ENCODE measurements around the gene IGFBP7. TPM values are rescaled to one million over a fixed set of nuclear protein-coding genes. Genes with fewer than 3 reads are reported as not detected.

Gene IGFBP7
- total RNA-seq, 2 experiments from 2014 or later, result not detected

DNA sequence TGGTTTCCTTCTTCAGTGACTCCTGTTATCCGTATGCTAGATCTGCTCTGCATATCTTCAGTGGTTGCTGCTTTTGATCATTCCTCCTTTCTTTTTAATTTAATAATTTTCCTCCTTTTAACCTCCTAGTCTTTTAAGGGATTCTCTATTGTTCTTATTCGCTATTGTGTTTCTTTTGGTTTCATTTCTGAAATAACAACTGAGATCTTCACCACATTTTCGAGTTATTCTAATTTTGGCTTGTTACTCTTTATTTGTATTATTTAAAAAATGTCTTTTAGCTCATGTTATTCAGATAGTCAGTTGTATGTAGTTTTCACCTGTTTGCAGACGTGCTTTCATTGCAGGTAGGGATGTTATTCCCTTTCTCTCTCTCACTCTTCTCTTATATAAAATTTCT is 24.9 kb downstream of the IGFBP7 start:
- H3K27me3 Mint-ChIP-seq, result peaks cover 17% of the 10 kb centered on the region
- DNase-seq, result no peak
- H3K4me1 Mint-ChIP-seq, result no peaks in the 10 kb centered on the region
- ChIA-PET CTCF (no interaction called here), POLR2A (no interaction called here)
- H3K4me3 Mint-ChIP-seq, result no peak overlapping the region
- H3K27ac Mint-ChIP-seq, result no peak overlapping the region
- H3K36me3 Mint-ChIP-seq (ENCODE audit: low read depth), result no peaks in the 10 kb centered on the region
- H3K9me3 Mint-ChIP-seq, result no peaks in the 10 kb centered on the region

DNA sequence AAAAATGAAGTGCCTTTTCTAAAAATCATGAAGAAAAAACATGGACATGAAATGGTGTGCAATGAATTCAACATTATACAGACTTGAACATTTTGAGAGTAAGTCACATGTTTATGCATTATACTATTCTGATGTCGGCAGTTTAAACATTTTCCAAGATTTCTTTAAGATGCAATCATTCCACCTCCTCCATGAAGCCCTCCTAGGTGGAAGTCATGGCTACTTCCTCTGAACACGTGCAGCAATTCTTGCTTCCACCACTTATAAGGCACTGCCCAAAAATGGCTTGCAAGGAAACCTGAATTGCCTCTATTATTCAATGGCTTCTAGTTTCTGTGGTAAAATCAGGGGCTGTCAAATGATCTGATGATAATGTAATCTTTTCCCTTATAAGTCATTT is 25.8 kb downstream of the IGFBP7 start:
- POLR2A ChIA-PET, result no interaction called here
- Mint-ChIP-seq H3K36me3 (ENCODE audit: low read depth) (no peaks in the 10 kb centered on the region), H3K27me3 (peaks cover 10% of the 10 kb centered on the region), H3K27ac (no peak overlapping the region), H3K4me3 (no peak overlapping the region), H3K9me3 (no peaks in the 10 kb centered on the region), H3K4me1 (no peaks in the 10 kb centered on the region)
- CTCF ChIA-PET, result no interaction called here
- DNase-seq, result no peak

DNA sequence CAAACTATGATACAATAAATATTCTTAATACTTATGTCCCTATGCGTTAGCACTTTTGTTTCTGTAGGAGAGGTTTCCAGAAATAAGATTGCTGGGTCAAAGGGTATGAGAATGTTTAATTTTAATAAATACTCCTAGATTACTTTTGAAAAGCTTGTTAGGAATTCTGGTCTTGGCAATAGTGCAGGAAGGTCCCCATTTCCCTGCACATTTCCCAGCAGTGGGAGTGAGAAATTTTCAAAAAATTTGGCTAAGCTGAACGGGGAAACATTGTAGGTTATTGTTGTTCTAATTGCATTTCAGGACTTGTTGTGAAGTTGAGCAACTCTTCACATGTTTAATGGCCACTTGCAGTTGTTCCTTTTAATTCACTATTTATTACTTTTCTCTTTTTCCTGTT is 27.1 kb downstream of the IGFBP7 start:
- no peak overlapping the region for H3K27ac Mint-ChIP-seq
- no peaks in the 10 kb centered on the region for H3K36me3 Mint-ChIP-seq (ENCODE audit: low read depth)
- ChIA-PET CTCF (interaction anchor here (0.9 kb wide), 1 partner anchor 9 kb away, joined by 3 read pairs; no protein-coding TSS in a partner anchor), POLR2A (no interaction called here)
- no peaks in the 10 kb centered on the region for H3K4me1 Mint-ChIP-seq
- no peak for DNase-seq
- no peaks in the 10 kb centered on the region for H3K9me3 Mint-ChIP-seq
- no peak overlapping the region for H3K4me3 Mint-ChIP-seq
- peaks cover 12% of the 10 kb centered on the region for H3K27me3 Mint-ChIP-seq

DNA sequence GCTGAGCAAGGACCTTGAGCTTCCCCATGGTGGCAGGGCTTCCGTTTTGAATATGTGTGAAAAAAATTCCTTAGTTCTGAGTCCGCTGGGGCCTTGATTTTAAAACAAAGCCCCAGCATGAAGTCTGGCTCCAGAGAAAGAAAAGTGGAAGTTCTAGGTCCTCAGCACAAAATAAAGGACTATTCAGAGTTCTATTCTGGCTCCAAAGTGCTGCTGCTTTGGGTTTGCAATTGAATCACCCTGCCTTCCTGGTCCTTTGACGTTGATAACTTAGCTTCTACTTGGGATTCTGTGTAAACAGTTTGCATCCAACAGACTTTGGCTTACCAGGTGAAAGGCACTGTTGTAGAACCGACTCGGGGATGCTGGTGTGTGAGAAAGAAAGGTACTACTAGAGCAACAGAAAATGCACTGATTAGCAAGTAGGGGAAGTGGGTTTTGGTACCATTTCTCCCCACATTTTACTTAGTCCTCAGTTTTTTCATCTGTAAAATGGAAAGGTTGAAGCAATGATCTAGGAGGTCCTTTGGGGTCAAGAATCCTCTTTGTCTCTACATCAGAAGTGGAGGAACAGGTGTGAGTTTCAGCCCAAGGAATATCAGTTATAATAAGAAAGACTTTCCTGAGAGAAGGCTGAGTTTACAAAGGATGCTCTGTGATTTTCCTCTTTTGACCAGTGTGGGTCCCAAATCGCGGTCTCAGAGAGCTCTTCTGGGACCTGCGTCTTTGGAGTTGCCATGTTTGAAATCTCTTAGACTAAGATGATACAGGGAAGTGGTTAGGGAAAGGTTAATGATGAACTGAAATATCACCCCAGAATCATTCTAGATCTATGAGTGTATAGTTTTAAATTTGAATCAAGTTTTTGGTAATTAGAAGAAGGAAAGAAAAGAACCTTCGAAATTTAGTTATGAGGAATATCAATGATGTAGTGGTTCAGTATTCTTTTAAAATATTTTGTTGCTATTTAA is 28.2 kb downstream of the IGFBP7 start:
- Mint-ChIP-seq H3K9me3 (no peaks in the 10 kb centered on the region), H3K4me1 (no peaks in the 10 kb centered on the region), H3K36me3 (ENCODE audit: low read depth) (no peaks in the 10 kb centered on the region), H3K4me3 (no peak overlapping the region), H3K27me3 (peaks cover 12% of the 10 kb centered on the region), H3K27ac (no peak overlapping the region)
- POLR2A ChIA-PET, result no interaction called here
- CTCF ChIA-PET, result no interaction called here
- DNase-seq, result no peak

DNA sequence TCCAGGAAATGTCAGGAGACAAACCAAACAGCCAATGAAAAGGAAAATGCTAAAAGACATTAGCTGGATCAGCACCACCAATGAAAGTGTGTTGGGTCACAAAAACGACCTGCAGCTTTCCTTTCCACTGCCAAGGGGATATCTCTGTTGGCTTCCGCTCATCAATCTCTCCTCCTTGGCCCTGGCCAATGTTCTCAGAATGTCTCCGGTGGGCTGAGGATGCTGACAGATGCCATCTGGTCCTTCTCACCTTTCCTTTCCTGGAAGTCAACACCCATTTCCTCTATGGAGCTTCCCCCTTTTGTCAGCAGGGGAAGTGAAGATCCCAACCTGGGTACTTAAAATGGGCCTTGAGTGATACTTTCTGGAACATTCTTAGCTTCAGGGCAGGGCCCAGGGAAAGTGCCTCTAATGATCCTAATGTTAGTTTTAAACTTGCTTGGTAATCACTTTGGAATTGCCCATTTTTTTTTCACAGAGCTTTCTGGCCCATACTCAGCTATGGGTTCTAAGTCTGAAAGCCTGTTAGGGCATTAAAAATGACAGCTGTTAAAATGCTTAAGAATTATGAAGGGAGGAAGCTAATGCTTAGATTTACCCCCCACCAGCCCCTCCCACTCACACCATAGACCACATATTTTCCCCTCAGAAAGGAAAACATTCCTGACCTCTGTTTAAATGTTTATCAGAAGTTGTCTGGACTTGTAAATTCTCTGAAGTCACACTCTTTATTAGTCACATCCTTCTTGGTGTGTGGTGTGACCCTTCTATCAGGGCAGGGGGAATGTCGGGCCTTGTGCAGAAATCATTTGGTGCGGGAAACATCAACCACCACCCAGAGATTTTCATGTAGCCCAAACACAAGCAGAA is 29.2 kb downstream of the IGFBP7 start:
- no peak overlapping the region for H3K27ac Mint-ChIP-seq
- ChIA-PET CTCF (no interaction called here), POLR2A (no interaction called here)
- no peaks in the 10 kb centered on the region for H3K9me3 Mint-ChIP-seq
- H3K4me3 Mint-ChIP-seq, result no peak overlapping the region
- no peak for DNase-seq
- H3K36me3 Mint-ChIP-seq (ENCODE audit: low read depth), result no peaks in the 10 kb centered on the region
- H3K4me1 Mint-ChIP-seq, result no peaks in the 10 kb centered on the region
- peaks cover 12% of the 10 kb centered on the region for H3K27me3 Mint-ChIP-seq

DNA sequence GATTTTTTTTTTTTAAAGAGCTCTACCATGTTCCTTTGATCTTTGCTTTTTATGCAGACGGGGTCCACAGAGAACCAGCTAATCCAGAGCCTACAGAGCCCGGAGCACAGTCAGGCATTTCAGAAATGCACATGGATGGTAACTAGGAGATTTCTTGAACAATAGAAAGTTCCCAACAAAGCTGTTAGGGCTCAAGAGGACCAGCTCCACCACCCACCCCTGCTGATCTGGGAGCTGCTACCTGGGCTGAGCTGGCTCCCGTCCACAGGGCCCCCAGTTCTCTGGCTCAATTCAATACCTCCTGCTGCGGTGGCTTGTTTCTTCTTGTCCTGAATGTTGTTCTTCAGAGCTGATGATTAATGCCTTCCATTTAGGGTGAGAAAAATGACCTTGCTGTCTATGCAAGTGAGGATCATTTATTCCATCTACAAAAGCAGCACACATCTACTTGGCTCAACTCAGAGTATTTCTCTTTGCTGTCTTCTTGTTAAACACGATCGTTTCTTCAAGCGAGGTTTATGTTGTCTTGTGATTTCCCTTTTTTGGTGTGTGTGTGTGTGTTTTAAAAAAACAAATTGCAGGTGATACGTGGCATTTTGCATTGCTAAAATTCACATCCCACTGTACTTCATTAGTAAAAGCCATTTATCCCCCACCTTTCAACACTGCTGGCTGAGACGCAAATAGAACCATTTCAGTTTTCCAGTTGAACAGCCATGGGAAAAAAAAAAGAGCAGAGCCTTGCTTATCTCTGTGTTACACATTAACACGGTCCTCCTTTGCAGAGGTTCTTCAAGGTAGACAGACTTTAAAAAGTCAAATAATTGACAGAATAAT is 31.3 kb downstream of the IGFBP7 start:
- ChIA-PET POLR2A (no interaction called here), CTCF (no interaction called here)
- Mint-ChIP-seq H3K27ac (no peak overlapping the region), H3K27me3 (peaks cover 4% of the 10 kb centered on the region), H3K36me3 (ENCODE audit: low read depth) (no peaks in the 10 kb centered on the region), H3K4me1 (no peaks in the 10 kb centered on the region), H3K4me3 (no peak overlapping the region), H3K9me3 (no peaks in the 10 kb centered on the region)
- no peak for DNase-seq

DNA sequence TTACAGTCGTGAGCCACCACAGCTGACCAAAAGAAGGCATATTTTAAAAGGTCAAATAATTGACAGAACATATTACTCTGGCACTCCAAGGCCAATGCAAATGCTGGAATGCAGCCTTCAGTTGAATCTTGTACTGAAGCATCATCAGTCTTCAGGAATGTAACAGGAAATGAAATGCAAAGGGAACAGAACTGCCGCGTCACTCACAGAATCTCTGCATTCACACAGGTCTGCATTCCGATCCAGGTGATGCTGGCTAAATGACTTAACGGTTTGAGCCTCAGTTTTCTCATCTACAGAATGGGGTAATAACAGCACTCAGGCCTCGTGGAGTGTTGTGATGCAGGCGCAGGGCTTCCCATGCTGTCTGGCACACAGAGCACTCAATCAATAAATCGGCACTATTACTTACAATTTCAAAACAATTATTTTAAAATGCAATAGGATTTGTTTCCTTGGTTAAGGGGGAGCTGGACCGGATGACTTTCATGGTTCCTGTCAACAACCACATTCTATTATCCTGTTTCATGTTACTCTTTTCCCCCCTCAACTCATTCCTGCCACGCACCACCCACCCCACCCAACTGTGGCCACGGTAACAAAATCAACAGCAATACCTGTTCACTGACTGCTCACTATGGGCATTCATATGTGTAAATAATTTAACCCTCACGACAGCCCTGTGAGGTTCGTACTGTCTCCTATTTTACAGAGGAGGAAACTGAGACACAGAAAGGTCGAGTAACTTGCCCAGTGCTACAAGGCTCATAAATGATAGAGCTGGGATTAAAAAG is 32.4 kb downstream of the IGFBP7 start:
- Mint-ChIP-seq H3K9me3 (no peaks in the 10 kb centered on the region), H3K4me1 (no peaks in the 10 kb centered on the region), H3K36me3 (ENCODE audit: low read depth) (no peaks in the 10 kb centered on the region), H3K4me3 (no peak overlapping the region), H3K27ac (no peak overlapping the region), H3K27me3 (peaks cover 4% of the 10 kb centered on the region)
- CTCF ChIA-PET, result no interaction called here
- DNase-seq, result no peak
- POLR2A ChIA-PET, result no interaction called here

DNA sequence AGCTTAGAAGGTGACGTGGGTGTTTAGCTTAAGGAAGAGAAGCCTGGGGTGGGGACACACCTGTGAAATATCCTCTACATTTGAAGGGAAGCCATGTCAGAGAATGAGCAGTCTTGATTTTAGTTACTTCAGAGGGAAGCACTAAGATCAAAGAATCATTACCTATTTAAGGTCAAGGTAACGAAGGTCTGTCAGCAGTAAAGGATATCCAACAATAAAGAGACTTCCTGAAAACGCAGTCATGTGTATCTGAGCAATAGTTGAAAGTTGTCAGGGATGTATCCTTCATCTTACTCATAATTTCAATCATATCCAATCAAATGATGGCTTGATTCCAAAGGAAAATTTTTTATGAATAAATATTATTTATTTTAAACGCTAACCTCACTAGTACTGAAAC is 33.5 kb downstream of the IGFBP7 start:
- peaks cover 4% of the 10 kb centered on the region for H3K27me3 Mint-ChIP-seq

DNA sequence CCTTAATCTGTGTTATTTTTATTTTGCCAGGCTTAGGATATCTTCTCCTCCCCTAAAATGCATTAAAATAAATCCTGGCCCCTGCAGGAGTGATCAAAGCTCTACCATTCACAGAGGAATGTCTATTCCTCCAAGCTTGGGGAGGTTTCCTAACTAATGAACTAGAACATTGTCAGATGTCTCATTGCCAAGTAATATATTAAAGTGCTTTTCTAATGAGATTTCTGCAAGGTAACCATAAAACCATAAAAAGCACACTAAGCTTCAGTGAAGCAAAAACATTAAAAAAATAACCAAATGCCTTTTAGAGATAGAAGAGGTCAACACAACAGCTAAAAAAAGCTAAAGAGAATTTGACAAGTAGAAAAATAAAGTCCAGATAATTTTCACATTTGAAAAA is 34.8 kb downstream of the IGFBP7 start:
- Mint-ChIP-seq H3K27me3 (peaks cover 10% of the 10 kb centered on the region), H3K36me3 (ENCODE audit: low read depth) (no peaks in the 10 kb centered on the region), H3K4me1 (no peaks in the 10 kb centered on the region), H3K27ac (no peak overlapping the region), H3K4me3 (no peak overlapping the region), H3K9me3 (no peaks in the 10 kb centered on the region)
- ChIA-PET POLR2A (no interaction called here), CTCF (no interaction called here)
- DNase-seq, result no peak

More for the DNA sequence above, 33.5 kb downstream of the IGFBP7 start:
- Mint-ChIP-seq H3K9me3 (no peaks in the 10 kb centered on the region), H3K36me3 (ENCODE audit: low read depth) (no peaks in the 10 kb centered on the region), H3K4me1 (no peaks in the 10 kb centered on the region), H3K4me3 (no peak overlapping the region), H3K27ac (no peak overlapping the region)
- CTCF ChIA-PET, result no interaction called here
- no peak for DNase-seq
- POLR2A ChIA-PET, result no interaction called here

DNA sequence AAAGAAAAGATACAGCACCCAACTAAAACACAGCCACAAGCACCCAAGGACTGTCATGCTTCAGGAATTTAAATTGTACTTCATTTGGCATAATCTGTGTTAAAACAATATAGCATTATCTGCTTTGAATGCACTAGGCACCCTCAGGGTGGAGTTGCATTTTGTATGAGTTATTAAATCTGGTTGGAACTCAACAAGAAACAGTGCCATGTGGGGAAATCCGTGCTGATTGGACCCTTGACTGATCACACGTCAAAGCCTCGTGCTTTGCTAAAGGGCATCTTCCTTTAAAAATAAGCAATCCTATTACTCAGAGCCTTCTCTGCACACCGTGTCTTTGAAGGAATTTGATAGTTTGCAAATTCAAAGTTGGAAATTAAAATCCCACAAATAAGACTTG is 35.4 kb downstream of the IGFBP7 start:
- ChIA-PET CTCF (interaction anchor here (1.1 kb wide), 1 partner anchor 9 kb away, joined by 3 read pairs; no protein-coding TSS in a partner anchor), POLR2A (no interaction called here)
- Mint-ChIP-seq H3K27me3 (peaks cover 12% of the 10 kb centered on the region), H3K27ac (no peak overlapping the region), H3K36me3 (ENCODE audit: low read depth) (no peaks in the 10 kb centered on the region), H3K4me3 (no peak overlapping the region), H3K9me3 (no peaks in the 10 kb centered on the region), H3K4me1 (no peaks in the 10 kb centered on the region)
- no peak for DNase-seq

DNA sequence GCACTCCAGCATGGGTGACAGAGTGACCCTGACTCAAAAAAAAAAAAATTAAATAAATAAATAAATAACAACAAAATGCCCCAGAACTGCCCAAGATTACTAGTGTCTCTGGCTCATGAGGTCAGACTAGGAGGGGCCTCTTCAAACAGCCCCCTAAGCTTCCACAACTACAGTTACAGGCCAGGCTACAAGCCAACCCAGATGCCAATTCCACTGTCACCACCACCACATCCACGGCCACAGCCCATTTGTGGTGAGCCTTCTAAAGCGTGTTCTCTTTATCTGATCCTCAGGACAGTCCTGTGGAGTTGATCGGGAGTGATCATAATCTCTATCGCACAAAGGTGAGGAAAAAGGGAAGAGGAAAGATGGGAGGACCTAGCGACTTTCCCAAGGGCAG is 36.6 kb downstream of the IGFBP7 start:
- peaks cover 12% of the 10 kb centered on the region for H3K27me3 Mint-ChIP-seq
- DNase-seq, result no peak
- H3K36me3 Mint-ChIP-seq (ENCODE audit: low read depth), result no peaks in the 10 kb centered on the region
- H3K4me3 Mint-ChIP-seq, result no peak overlapping the region
- H3K9me3 Mint-ChIP-seq, result no peaks in the 10 kb centered on the region
- POLR2A ChIA-PET, result no interaction called here
- no peak overlapping the region for H3K27ac Mint-ChIP-seq
- no peaks in the 10 kb centered on the region for H3K4me1 Mint-ChIP-seq
- CTCF ChIA-PET, result interaction anchor here (1.1 kb wide), 1 partner anchor 10 kb away, joined by 3 read pairs; no protein-coding TSS in a partner anchor

DNA sequence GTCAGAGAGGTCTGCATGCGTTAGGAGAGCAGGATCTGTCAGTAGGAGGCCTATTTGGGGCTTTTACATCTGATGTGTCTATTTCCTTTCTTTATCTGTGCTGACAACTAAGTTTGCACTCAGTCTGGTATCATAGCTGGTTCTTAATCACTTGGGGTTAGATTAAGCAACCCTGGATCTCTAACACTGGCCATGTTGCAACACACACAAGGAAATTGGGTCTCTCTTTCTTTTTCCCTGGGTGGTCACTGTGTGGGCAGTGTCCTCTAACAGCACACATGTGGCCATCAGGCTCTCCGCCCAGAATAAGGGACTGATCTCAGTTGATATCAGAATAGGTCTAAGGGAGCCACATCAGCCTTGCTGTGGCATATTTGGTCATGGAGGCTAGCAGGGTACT is 38.9 kb downstream of the IGFBP7 start:
- Mint-ChIP-seq H3K4me1 (no peaks in the 10 kb centered on the region), H3K9me3 (no peaks in the 10 kb centered on the region), H3K4me3 (no peak overlapping the region), H3K27me3 (peaks cover 16% of the 10 kb centered on the region), H3K36me3 (ENCODE audit: low read depth) (no peaks in the 10 kb centered on the region), H3K27ac (no peak overlapping the region)
- DNase-seq, result no peak
- CTCF ChIA-PET, result no interaction called here
- POLR2A ChIA-PET, result no interaction called here
